Prostate gland (tissue), 2 donors: ENCODE measurements around the gene AGTRAP. TPM values are rescaled to one million over a fixed set of nuclear protein-coding genes. Genes with fewer than 3 reads are reported as not detected.

Experiments
- DNase-seq: peaks from one replicate; pipeline ENCODE4 v3.0.0-alpha.2; 2019; ENCODE audit warnings: low spot score
- H3K27ac ChIP-seq, 2 donors: fragments of 200-600 bp; sonication (generic); 2 replicates each; pipeline ENCODE4 v1.5.1; 2017 to 2019
- H3K27me3 ChIP-seq: fragments of 200-600 bp; sonication (generic); replicated peaks from 2 replicates; pipeline ENCODE4 v1.5.1; 2019; ENCODE audit not compliant: insufficient read depth
- H3K36me3 ChIP-seq, 2 donors: fragments of 200-600 bp; sonication (generic); 1 replicate in 1 of 2; 2 replicates in 1 of 2; pipeline versions ENCODE4 v1.5.1 to v1.8.1; 2017 to 2019
- H3K4me1 ChIP-seq: fragments of 200-600 bp; sonication (generic); replicated peaks from 2 replicates; pipeline ENCODE4 v1.5.1; 2019
- H3K4me3 ChIP-seq, 2 donors: fragments of 200-600 bp; sonication (generic); 2 replicates each; pipeline ENCODE4 v1.5.1; 2017 to 2019
- H3K9me3 ChIP-seq: fragments of 200-600 bp; sonication (generic); 2 replicates; pipeline ENCODE4 v1.5.1; 2017
- POLR2A ChIP-seq: fragments of 450-650 bp; IDR thresholded peaks from one replicate; pipeline ENCODE4 v1.6.1; 2016; ENCODE audit warnings: antibody characterized with exemption, mild to moderate bottlenecking
- POLR2AphosphoS5 ChIP-seq: sonication (generic); formaldehyde crosslinking; IDR thresholded peaks from one replicate; pipeline ENCODE4 v1.6.1; 2017; ENCODE audit warnings: antibody characterized with exemption
- WGBS: methylation state at CpG from one replicate; pipeline ENCODE4 v1.1.5; 2018; 5-methylcytosine and 5-hydroxymethylcytosine counted together
- intact Hi-C: fragments of 100-400 bp; cut with DNase I; formaldehyde crosslinking; loops from one replicate; pipeline ENCODE4 v1.14.2; 2022
- total RNA-seq, 2 donors: library from RNA; depleted of rRNA; stranded (reverse); fragments of >200 nt; gene quantifications; one replicate each; pipeline ENCODE4 v1.1.0, GENCODE V29; 2016
- TF ChIP-seq, protein P1 (sequence below), 4 experiments: fragments of 200-600 bp in 2 of 4; fragments of 450-650 bp in 2 of 4; sonication (generic) in 2 of 4; IDR thresholded peaks; 1 replicate in 3 of 4; 2 replicates in 1 of 4; pipeline ENCODE4 v1.5.1; 2016 to 2019; ENCODE audit warnings: antibody characterized with exemption in 4 of 4, mild to moderate bottlenecking in 2 of 4, moderate library complexity in 2 of 4

Gene AGTRAP
- total RNA-seq, 2 donors from 2014 or later = 114 to 123 TPM

DNA sequence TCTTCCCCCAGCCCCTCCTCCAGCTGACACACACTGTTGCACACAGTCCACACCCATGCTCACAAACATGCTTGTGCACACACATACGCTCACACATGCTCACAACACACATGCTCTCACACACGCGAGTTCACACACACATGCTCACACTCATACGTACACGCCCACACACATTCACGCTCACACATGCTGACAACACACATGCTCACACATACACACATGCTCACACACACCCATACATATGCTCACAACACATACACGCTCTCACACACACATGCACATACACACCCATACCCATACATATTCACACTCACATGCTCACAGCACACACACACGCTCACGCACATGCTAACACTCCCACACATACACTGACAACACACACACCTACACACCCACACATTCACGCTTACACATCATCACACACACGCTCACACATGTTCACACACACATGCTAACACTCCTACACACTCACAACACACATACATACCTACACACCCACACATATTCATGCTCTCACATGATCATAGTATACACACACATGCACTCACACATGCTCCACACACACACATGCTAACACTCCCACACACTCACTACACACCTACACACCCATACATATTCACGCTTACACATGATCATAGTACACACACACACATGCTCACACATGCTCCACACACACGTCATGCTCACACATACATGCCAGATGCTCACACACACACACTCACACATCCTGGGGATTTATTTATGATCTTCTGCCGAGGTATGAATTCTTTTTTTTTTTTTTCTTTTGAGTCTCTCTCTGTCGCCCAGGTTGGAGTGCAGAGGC is 33.7 kb upstream of the AGTRAP start:
- H3K9me3 ChIP-seq = no peaks in the 10 kb centered on the region
- TF ChIP-seq, protein P1, sequence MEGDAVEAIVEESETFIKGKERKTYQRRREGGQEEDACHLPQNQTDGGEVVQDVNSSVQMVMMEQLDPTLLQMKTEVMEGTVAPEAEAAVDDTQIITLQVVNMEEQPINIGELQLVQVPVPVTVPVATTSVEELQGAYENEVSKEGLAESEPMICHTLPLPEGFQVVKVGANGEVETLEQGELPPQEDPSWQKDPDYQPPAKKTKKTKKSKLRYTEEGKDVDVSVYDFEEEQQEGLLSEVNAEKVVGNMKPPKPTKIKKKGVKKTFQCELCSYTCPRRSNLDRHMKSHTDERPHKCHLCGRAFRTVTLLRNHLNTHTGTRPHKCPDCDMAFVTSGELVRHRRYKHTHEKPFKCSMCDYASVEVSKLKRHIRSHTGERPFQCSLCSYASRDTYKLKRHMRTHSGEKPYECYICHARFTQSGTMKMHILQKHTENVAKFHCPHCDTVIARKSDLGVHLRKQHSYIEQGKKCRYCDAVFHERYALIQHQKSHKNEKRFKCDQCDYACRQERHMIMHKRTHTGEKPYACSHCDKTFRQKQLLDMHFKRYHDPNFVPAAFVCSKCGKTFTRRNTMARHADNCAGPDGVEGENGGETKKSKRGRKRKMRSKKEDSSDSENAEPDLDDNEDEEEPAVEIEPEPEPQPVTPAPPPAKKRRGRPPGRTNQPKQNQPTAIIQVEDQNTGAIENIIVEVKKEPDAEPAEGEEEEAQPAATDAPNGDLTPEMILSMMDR (IDR thresholded peaks at IDR 0.05) = no peak
- TF ChIP-seq POLR2AphosphoS5 (no peak), POLR2A (no peak)
- H3K4me1 ChIP-seq = no peaks in the 10 kb centered on the region
- 57% methylated on average over 15 of the region's 15 CpGs for WGBS
- no peaks in the 10 kb centered on the region for H3K27me3 ChIP-seq
- H3K27ac ChIP-seq = no peak overlapping the region
- no peak for DNase-seq
- H3K4me3 ChIP-seq = no peak overlapping the region
- H3K36me3 ChIP-seq = no peaks in the 10 kb centered on the region
- intact Hi-C loops = no loop called here

DNA sequence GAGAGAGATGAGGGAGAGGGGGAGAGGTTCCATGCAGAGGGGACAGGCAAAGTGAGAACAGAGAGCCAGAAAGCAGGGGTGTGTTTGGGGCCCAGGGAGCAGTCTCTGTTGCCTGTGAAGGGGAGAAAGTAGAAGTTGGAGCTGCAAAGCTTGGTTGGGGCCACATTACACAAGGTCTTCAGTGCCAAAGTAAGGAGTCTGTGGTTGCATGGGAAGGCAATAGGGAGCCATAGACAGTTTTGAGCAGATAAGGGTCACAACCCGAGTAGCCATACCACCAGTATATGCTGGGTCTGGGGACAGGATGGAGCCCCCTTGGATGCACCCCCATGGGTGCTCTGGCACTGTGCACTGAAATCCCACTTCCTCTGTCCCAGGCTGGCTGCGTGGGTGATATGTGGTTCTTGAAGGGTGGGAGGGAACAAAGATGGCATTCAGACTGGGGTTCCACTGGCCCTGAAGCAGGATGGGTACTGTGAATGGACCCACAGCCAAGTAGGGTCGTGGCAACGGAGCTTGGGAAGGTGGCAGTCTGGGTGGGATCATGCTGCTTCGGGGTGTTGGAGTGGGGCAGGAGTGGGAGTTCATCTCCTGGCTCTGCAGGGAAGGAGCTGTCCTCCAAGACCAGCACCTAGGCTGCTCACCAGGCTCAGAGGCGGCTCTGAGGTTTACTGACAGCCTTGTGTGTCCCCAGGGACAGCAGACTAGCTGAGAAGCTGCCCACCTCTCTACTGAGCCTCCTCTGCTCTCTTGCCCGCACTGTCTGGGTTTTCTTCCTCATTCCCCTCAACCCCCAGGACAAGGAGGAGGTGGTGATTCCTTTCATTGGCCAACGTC is 32.4 kb upstream of the AGTRAP start:
- intact Hi-C loops = no loop called here

DNA sequence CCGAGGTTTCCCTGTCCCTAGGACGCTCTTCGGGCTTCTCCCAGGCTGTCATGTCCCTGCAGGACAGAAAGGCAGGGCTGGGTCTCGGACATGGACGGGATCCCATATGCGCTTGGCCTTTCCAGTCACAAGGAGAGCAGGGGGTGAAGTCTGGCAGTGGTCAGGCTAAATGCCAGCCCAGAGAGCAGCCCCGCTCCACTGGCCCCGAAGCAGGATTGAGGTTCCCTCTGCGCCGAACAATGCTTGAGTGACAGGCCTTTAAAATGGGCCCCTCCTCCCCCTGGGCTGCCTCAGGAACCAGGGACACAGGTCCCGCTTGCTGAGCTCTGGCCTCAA is 31.8 kb upstream of the AGTRAP start:
- H3K27ac ChIP-seq = no peak overlapping the region
- no peak overlapping the region for H3K4me3 ChIP-seq
- WGBS = 31% methylated on average over 11 of the region's 11 CpGs
- no peak for TF ChIP-seq POLR2AphosphoS5
- intact Hi-C loops = no loop called here
- DNase-seq = no peak
- H3K9me3 ChIP-seq = no peaks in the 10 kb centered on the region
- H3K27me3 ChIP-seq = no peaks in the 10 kb centered on the region
- H3K36me3 ChIP-seq = no peaks in the 10 kb centered on the region
- no peaks in the 10 kb centered on the region for H3K4me1 ChIP-seq

More for the DNA sequence above, 32.4 kb upstream of the AGTRAP start:
- Histone ChIP-seq H3K36me3 (no peaks in the 10 kb centered on the region), H3K27me3 (no peaks in the 10 kb centered on the region), H3K27ac (no peak overlapping the region), H3K9me3 (no peaks in the 10 kb centered on the region), H3K4me1 (no peaks in the 10 kb centered on the region), H3K4me3 (no peak overlapping the region)
- DNase-seq = no peak
- TF ChIP-seq POLR2AphosphoS5 (no peak), POLR2A (no peak)
- TF ChIP-seq, protein P1 (IDR thresholded peaks at IDR 0.05) = no peak
- 59% methylated on average over 8 of the region's 8 CpGs for WGBS

DNA sequence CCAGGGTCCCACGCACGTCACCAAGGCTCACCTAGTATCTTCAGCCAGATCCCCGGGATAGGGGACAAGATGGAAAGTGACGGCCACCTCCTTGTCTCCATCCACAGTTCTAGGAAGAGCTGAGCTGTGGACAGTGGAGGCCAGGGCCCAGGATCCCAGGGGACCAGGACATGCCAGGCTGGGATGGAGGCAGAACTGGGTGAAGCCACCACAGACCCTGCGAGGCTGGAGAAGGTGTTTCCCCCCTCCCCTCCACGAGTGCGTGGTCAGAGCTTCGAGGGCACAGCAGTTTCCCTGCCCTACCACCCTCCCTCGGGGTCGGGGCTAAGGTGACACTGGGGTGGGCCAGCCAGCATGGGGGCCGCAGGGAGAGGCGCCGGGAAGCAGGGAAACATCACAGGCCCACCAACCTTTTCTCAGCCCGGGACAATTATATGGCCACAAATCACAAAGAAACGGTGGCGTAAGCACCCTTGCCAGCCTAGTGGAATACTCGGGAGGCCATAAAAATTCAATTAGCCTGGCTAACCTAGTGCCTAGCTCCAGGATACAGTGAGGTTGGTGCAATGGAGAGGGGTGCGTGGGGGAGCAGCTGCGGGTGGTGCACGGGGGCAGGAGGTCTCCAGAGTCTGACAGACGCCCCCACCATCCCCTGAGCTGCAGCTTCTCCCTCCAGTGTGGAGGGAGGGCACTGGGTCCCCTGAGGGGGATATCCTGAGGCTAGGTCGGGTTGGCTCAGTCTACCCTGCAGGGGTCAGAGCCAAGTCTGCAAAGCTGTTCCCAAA is 31.1 kb upstream of the AGTRAP start:
- Histone ChIP-seq H3K36me3 (no peaks in the 10 kb centered on the region), H3K27me3 (no peaks in the 10 kb centered on the region), H3K4me3 (no peak overlapping the region), H3K9me3 (no peaks in the 10 kb centered on the region), H3K4me1 (no peaks in the 10 kb centered on the region), H3K27ac (no peak overlapping the region)
- intact Hi-C loops = no loop called here
- TF ChIP-seq, protein P1 (IDR thresholded peaks at IDR 0.05) = no peak
- TF ChIP-seq POLR2A (no peak), POLR2AphosphoS5 (no peak)
- WGBS = 68% methylated on average over 21 of the region's 22 CpGs
- no peak for DNase-seq

DNA sequence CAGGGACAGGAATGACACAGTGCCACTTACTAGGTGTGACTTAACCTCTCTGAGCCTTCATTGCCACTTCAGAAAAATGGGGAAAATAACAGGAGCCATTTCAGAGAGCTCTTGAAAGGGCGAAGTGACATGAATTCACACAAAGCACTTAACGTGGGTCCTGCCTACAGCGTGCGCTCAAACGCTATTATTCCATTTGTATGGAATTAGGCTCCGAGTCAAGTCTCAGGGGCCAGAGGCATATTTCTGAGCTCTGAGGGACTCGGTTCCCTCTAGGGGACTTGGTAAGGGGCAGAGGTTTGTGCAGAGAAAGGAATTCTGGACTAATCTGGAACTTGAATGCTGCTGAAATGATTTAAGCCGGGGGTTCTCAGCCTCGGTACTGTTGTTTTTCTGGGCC is 30.3 kb upstream of the AGTRAP start:
- TF ChIP-seq, protein P1 (IDR thresholded peaks at IDR 0.05) = no peak
- TF ChIP-seq POLR2A = no peak
- no peak for TF ChIP-seq POLR2AphosphoS5
- H3K36me3 ChIP-seq = no peaks in the 10 kb centered on the region
- H3K4me1 ChIP-seq = no peaks in the 10 kb centered on the region
- no peaks in the 10 kb centered on the region for H3K9me3 ChIP-seq
- H3K27me3 ChIP-seq = no peaks in the 10 kb centered on the region
- no peak overlapping the region for H3K4me3 ChIP-seq
- no peak for DNase-seq
- H3K27ac ChIP-seq = no peak overlapping the region
- 88% methylated on average over 9 of the region's 9 CpGs for WGBS
- intact Hi-C loops = no loop called here
